Activated CD4-positive, alpha-beta T cell treated with anti-CD3 and anti-CD28 coated beads for 4 hours (primary cell): ENCODE data around the gene SEC62.

Experiments
- DNase-seq, 2 donors: peaks; one replicate each; pipeline ENCODE4 v3.0.0-alpha.2; 2020

Gene SEC62

GRCh38 chr3:170022336-170022735 lies 55.7 kb downstream of the SEC62 start:
- no peak for DNase-seq

DNA sequence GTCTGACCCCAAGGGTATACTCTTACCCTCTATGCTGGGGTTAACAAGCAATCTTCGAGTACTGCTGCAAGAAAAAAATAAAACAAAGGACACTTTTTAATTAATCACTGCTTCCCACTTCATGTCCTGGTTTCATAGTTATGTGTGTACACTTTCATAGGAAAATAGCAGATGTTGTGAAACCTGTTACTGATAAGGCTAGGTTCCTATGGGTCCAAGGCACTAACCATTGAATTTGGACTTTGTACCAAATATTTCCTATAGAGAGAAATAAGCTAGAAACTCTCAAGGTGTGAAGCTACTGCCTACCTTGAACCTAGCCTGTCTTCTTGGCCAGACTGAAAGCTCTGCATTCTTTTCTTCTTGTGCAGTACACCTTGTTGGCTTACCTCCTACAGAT lies 56.6 kb downstream of the SEC62 start:
- no peak for DNase-seq

GRCh38 chr3:170024581-170024980 lies 58.0 kb downstream of the SEC62 start:
- DNase-seq: no peak

GRCh38 chr3:170027233-170028102 lies 60.9 kb downstream of the SEC62 start:
- no peak for DNase-seq

DNA sequence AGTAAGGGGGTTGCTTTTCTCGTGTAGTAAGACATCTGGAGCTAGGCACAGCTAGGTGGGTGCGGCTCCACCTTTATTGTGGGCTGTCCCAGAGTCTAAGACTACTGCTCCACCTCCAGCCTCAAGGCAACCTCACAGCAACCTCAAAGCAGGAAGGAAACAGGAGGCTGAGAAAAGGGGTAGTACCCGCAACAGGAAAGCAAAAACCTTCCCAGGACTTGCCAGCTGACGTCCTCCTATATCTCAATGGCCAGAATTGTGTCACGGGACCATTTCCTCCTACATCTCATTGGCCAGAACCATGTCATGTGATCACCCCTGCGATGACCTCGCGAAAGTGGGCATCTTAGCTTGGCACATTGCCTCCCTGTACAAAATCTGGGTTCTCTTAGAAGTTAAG lies 66.9 kb downstream of the SEC62 start:
- DNase-seq: peak; percentile 19 to 20

- DNase-seq: peak; percentile 77 to 78
Observed at GRCh38 chr3:170037463-170038433, 71.1 kb downstream of the SEC62 start, which contains the start of gene GPR160. Gene GPR160, plus strand, starts transcription at chr3:170037995. Its CDS starts 45,978 bp downstream, at chr3:170083973.

DNA sequence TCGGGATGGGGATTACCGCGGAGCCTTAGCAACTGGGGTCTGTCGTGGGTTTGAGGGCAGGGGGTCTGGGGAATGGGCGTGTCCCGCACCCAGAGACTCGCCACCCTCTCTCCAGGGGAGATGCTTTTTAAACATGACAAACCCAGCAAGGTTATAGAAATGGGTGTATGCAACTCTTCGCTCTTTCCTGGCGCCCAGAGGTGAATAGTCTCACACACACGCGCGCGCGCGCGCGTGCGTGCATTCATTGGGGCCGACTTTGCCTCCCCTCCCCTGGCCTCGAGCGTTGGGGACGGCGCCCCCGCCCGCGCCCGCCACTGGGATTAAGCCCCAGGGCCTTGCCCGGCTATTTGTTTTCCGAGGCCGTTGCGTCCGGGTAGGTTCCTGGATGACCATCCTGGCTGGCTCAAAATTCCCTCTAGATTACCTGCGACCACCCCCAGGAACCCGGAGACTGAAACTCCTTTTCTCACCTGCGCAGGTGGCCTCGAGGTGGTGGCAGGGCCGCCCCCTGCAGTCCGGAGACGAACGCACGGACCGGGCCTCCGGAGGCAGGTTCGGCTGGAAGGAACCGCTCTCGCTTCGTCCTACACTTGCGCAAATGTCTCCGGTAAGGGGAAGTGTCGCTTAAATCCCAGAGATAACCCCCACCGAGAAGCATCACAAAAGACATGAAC lies 72.0 kb downstream of the SEC62 start:
- peak; percentile 25 to 27 for DNase-seq

DNA sequence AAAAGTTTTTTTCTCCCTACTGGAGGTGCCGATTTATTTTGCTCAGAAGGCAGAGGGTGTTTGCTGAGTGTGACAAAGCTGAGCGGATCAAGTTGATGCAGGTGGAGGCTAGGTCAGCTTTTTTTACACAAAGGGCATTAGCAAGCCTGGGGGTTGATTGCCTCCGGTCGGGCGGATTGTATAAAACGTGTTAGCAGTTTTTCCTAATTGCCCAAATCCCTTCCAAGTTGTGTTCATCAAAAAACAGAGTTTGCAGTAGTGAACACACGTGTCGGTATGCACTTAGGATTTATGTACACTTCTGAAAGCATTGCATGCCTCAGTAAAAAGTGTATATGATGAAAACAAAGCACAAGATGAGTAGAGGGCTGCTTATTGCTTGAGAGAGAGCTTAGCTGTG lies 73.8 kb downstream of the SEC62 start:
- no peak for DNase-seq

DNA sequence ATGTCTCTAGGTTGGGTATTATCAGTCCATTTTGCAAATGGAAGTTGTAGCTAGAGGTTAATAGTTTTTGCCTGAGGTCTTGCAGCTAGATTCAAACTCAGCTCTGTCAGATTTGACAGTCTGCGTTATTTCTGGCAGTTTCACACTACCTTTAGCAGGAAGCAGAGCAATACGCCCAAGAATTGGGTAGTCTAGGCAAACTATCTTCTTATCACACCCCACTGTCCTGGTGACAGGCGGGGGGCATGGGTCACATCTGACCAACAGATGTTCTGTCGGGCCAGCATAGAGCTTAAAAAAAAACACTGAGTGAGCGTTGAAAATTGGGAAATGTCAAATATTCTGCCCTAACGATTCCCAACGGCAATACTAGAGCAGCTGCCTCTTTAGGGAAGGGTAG lies 76.9 kb downstream of the SEC62 start:
- no peak for DNase-seq

DNA sequence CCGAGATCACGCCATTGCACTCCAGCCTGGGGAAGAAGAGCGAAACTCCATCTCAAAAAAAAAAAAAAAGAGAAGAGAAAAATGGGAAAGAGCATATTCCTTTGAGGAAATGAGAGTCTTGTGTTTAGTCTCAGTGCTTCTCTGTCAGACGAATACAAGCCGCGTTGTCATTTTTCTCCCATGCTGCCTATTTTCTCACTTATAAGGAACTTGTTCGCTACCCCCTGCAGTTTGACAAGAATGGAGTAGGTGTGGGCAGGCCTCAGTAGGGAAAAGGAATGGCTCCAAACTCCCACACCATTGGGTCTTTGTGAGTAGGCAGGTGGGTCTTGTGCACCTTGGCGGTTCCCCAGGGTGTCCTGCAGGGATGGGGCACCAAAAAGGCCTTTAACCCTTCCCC lies 77.7 kb downstream of the SEC62 start:
- no peak for DNase-seq

DNA sequence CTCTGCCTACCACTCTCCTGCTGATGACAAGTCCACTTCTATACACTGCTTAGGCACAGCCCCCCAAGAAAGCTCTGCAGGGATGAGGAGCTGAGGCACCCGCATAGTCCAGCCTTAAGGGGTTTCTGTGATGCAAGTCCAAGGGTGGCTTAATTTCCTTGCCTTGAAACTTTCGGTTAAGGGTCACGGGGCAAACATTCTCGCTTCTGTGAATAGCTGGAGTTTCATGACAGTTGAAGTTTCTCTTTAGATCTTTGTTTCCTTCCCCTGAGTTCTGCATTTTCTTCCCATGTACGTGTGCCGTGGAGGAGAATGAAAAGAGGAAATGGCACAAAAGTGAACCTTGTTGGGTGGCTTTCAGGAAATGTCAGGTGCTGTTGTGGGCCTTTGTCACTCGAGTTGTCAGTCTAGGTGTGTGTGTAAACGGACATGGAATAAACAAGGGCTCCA lies 78.2 kb downstream of the SEC62 start:
- DNase-seq: no peak

GRCh38 chr3:170046269-170047132 lies 79.9 kb downstream of the SEC62 start:
- no peak for DNase-seq

- DNase-seq: no peak
Observed at GRCh38 chr3:170047133-170047404, 80.5 kb downstream of the SEC62 start.
